ENCODE measurements around the gene ZNF778.
"Not testable (repeated sequence)": the region's sequence is repeated elsewhere in the genome, so short reads cannot be mapped to it uniquely, and the experiment has no call there.

The ZNF778 gene

DNA sequence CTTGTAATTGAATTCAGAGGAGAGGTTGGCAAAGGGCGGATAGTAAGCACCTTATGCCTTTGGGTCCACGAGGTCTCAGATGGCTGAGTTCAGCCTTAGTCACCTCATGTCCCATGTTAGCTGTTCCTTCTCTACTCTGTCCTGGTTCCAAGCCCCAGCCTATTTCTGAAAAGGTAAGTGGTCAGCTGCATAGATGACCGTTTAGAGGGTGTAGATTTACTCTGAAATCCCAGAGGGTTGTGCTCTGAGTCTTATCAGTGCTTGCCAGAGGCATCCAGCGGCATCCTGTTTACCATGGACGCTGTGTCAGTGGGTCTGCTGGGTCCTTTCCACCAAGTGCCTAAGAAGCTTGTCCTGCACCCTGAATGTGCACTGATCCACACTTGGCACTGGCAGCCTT, 1.9 kb downstream of the ZNF778 start:
- no peak for DNase-seq

DNA sequence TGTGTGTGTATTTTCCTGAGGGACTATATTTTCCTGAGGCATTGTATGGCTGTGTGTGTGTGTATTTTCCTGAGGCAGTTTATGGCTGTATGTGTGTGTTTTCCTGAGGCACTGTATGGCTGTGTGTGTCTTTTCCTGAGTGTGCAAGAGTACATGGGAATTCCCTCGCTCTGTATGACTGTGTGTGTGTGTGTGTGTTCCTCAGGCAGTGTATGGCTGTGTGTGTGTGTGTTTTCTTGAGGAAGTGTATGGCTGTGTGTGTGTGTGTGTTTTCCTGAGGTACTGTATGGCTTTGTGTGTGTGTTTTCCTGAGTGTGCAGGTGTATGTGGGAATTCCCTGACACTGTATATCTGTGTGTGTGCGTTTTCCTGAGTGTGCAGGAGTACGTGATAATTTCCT, 4.1 kb downstream of the ZNF778 start:
- no peak for DNase-seq

DNA sequence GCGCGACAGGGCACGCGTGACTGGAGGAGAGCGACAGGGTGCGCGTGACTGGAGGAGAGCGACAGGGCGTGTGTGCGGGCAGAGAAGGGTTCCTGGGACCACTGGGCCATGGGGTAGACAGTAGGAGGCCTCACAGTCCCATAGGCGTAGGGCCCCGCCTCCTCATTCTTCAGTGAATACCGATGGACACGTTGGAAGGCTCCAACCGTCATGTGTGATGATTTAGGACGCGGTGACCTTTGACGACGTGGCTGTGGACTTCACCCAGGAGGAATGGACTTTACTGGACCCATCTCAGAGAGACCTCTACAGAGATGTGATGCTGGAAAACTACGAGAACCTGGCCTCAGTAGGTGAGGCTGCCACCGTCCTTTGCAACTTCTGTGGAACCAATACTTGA, 5.4 kb downstream of the ZNF778 start:
- DNase-seq = no peak

DNA sequence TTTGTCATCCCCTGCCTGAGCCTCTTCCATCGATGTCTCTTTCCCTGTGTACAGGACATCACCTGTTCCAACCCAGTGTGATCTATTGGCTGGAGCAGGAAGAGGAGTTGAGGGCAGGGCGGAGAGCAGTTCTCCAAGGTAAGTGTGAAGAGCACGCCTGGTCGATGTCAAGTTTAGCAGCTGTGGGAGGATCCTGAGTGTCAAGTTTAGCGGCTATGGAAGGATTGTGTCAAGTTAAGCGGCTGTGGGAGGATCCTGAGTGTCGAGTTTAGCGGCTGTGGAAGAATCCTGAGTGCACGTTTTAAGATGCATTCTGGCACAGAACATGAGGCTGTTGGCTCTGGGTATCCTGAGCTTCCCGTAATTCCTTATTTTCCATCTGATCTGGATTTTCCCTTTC, 7.2 kb downstream of the ZNF778 start:
- DNase-seq = no peak

DNA sequence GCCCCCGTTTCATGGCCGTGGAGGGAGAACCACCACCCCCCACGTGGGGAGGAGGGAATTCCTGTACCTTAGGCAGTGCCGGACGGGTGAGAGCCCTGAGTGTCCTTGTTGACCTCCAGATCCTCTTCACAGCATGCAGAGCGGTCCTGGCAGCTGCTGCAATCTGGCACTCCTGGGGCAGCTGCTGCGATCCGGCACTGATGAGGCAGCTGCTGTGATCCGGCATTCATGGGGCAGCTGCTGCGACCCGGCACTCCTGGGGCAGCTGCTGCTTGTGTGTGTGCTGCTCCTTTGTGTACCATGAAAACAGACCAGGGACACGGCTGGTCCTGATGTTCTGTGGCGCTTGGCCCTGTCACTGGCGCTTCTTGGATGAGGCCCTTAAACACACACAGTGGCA, 12.8 kb downstream of the ZNF778 start:
- DNase-seq = no peak

DNA sequence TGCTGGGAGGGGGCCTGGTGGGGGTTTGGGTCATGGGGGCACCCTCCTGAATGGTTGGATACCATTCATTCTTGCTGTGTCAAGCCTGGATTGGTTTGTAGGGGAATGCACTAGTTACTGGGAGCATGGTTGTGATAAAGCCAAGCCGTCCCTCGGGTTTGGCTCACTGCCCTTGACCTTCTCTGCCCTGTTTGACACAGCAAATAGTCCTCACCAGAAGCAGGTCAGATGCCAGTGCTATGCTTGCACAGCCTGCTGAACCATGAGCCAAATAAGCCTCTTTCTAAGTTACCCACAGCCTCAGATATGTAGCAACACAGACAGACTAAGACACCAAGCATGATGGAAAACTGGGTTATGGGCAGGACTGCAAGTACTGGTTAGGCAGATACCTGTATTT, 14.6 kb downstream of the ZNF778 start:
- no peak for DNase-seq

DNA sequence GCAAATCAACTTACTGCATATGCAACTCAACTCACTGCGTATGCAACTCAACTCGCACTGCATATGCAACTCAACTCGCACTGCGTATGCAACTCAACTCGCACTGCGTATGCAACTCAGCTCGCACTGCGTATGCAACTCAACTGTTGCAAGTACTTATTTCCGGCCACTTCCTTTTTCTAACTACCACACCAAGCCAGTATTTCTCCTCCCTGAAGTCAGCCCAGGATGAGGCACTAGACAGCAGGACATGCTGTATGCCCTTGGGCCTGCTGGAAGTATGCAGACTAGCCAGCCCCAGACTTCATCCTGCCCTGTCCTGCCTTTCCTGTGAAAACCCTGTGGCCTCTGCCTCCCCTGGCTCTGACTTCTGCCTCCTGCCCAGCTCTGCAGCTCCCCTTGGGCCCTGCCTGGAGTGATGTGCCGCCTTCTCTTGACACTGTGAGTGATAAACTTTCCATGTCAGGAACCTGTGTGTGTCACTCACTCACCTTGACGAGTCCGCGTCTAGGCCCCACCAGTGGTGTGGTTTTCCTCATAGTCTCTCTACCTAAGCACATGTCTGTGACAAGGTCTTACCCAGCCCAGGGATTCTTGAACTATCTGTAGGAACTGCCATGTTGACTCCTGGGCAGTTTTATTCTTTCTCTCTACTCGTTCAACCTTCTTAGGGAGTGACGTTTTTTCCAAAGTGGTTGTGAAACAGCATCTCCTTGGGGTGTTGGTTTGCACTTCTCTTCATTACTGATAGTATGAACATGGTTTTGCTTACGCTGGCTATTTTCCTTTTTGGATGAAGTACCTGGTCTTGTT, 16.4 kb downstream of the ZNF778 start:
- no peak for DNase-seq

DNA sequence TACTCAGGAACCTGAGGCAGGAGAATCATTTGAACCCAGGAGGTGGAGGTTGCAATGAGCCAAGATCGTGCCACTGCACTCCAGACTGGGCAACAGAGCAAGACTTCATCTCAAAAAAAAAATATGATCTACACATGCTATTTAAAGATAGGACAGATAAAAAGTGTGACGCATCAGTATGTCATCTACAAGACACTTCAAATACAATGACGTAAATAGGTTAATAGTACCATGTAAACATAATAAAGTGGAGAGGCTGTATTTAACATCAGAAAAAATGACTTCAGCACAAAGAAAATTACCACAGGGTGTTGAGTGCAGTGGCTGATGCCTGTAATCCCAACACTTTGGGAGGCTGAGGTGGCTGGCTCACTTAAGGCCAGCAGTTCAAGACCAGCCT, 20.2 kb downstream of the ZNF778 start:
- DNase-seq = no peak

DNA sequence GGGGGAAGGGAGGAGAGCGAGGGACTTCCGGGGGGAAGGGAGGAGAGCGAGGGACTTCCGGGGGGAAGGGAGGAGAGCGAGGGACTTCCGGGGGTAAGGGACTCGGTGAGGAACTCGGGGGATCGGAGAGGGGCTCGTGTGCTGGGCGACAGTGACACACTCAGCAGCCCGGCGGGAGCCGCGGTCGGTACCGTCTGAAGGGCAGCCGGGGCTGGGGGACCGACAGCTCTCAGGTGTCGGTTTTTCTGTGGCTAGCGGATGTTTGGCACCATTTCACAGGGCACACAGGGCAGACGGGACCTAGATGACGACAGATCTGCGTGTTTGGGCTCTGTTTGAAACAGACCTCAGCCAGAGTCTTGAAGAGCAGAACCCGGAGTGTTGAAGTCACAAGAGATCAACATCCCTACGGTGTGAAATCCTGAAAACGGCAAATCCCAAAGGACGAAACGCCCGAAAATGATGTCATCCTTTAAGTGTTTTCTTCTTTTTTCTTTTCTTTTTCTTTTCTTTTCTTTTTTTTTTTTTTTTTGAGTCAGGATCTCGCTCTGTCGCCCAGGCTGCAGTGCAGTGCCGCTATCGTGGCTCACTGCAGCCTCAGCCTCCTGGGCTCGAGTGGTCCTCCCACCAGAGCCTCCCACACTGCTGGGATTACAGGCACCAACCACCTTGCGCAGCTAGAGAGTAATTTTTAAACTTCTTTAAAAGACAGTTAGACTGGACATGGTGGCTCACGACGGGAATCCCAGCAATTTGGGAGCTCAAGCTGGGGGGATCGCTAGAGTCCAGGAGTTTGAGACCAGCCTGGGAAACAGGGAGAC, 23.9 kb downstream of the ZNF778 start:
- DNase-seq = no peak

DNA sequence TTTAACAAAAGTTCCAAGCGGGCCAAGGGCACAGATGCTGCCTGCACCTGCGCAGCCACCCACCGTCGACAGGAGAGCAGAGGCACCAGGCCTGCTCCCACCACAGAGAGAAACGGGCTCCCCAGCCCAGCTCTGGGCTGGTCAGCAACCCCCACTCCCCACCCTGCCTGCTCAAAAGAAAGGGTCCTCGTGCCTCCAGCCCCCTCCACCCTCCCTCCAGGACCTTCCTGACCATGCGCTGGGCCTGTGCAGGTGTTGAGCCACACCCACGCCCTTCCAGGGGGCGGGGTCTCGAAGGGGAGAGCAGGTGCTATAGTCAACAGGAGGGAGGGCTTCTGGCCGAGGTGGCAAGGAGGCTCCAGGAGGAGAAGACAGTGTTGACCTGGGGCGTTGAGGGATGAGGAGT, 25.3 kb downstream of the ZNF778 start:
- no peak for DNase-seq

DNA sequence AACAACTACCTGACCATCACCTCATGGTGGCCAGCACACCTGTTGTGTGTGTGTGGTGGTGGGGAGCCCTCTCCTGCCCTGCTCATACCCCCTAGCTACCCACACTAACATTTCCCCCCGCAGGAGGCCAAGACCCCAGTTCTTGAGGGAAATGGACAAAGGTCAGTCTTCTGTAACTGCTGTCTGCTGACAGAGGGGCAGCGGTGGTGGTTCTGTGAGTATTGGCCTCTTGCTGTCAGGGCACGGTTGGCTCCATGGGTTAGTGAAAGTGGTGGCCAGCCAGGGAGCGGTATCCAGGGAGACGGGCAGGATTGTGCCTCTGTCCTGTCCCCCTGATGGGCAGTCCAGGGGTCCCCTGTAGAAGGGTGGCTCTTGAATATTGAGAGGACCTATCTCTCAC, 26.2 kb downstream of the ZNF778 start:
- DNase-seq = no peak

DNA sequence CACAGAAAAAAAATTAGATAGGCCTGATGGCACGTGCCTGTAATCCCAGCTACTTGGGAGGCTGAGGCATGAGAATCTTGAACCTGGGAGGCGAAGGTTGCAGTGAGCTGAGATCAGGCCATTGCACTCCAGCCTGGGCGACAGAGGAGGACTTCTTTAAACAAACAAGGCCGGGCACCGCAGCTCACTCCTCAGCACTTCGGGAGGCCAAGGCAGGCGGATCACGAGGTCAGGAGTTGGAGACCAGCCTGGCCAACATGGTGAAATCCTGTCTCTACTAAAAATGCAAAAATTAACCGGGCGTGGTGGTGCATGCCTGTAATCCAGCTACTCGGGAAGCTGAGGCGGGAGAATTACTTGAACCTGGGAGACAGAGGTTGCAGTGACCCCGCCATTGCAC, 26.8 kb downstream of the ZNF778 start:
- DNase-seq = not testable (repeated sequence)

DNA sequence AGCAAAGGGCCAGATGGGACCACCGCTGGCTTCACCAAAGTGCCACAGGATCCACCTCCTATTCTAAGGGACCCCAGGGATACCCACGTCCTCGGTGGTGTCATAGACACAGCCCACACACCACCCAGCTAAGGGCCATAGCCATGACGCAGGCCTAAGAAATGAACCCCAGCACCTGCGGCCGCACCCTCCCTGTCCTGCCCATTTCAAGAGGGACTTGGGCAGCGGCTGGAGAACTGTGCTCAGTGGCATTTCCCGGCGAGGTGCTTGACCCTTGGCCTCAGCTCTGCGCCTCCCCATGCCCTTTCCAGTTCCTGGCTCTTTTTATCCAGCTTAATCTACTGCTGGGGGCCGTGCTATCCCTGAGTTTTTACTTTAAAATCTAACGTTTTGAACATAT, 27.3 kb downstream of the ZNF778 start:
- DNase-seq = no peak

DNA sequence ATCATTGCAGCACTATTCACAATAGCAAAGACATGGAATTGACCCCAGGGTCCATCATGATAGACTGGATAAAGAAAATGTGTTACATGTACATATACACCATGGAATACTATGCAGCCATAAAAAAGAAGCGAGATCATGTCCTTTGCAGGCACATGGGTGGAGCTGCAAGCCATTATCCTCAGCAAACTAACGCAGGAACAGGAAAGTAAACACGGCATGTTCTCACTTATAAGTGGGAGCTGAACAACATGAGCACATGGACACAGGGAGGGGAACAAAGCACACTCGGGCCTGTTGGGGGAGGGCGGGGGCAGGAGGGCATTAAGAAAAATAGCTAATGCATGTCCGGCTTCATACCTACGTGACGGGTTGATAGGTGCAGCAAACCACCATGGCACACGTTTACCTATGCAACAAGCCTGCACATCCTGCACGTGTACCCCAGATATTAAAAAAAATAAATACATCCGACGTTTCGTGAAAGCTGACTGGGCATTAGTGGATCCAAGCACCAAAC, 28.9 kb downstream of the ZNF778 start:
- DNase-seq = no peak

DNA sequence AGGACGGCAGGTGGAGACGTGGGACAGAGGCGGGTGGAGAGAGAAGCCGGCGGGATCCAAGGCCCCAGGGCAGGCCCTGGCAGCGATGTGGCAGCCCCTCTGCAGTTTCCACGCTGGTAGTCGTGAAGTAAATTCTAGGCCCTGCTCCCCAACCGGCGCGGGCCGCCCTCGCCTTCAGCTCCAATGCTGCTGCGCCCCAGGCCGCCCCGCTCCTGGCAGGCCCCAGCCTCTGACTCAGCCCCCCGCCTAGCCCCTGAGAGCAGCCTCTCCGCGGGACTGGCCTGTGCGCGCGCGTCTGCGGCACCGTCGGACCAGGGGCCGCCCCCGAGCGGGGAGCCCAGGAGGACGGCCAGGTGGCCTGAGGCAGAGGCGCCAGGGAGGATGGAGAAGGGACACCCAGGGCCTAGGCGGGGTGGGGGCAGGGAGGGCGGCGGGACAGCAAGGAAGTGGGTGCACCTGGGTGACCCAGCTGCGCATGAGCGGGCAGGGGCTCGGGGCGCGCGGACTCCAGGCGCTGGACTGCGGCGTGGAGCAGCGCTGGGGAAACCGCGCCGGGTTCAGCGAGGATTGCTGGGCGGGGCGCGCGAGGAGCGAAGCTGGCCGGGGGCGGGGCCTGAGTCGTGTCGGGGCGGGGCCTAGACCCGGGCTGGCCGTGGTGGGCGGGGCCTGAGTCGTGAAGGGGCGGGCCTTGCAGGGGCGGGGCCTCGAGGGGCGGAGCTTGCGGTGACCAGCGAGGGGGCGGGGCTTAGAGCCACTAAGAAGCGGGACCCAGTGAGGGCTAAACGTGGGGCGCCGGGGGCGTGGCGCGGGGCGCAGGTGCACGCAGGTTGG, 29.6 kb downstream of the ZNF778 start:
- no peak for DNase-seq

DNA sequence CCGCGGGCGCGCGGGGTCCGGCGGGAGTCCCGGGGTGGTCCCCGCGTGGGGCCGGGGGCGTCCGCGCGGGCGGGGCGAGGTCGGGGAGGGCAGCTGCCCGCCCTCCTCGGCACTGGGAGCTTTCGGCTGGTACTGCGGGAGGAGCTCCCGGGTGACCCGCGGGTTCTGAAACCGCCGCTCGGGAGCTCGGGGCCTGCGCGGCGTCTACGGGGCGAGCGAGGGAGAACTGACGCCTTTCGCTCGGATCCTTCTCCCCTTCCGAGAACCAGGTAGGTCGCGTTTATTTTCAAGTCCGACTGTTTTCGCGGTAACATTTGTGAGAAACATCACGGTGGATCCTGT, 30.2 kb downstream of the ZNF778 start:
- not testable (repeated sequence) for DNase-seq

DNA sequence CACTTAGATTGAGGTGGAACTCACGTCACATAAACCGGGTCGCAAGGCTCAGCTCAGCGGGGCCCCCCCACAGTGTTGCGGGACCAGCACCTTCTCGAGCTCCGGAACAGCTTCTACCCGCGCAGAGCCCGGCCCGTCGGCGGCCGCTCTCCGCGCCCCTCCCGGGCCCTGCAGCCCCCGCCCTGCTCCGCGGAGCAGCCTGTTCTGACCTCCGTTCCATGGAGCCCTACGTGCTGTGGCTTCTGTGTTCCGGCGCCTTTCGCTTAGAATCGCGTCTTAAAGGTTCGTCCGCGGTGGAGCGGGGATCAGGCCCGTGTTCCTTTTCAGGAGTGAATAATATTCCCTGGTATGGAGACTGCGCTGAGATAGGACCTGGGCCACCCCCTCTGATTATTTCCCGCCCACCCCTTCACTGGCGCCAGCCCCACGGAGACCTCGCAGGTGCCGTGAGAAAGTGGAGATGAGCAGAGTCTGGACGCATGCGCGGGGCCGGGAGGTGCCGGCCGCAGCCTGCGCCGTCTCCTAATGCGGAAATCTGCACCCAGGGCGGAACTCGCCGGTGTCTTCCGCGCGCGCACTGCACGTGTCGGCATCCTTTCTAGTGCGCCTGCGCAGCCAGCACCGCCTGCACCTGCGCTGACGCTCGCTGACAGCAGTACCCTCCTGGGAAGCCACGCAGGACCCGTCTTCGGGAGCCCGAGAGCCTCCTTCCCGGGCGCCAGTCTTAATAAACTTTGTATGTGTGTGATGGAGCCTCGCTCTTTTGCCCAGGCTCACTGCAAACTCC, 30.9 kb downstream of the ZNF778 start:
- DNase-seq = no peak

DNA sequence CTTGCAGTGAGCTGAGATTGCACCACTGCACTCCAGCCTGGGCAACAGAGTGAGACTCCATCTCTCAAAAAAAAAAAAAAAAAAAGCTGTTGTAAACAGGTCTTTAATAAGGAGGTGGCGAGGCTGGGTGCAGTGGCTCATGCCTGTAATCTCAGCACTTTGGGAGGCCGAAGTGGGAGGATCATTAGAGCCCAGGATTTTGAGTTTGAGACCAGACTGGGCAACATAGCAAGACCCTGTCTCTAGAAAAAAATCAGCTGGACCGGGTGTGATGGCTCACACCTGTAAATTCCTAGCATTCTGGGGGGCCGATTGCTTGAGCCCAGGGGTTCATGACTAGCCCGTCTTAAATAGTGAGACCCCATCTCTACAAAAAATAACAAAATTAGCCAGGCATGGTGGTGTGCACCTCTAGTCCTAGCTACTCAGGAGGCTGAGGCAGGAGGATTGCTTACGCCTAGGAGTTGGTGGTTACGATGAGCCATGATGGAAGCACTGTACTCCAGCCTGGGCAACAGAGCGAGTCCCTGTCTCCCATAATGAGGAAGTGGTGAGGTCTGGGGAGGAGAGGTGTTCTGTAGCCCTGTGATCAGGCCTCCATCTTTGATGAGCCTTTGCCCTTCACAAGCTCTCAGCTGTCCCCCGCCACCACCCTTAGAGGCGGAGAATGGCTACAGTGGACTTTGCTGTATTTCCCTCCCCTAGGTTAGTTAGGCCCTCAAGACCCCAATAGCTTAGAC, 36.2 kb downstream of the ZNF778 start:
- no peak for DNase-seq

DNA sequence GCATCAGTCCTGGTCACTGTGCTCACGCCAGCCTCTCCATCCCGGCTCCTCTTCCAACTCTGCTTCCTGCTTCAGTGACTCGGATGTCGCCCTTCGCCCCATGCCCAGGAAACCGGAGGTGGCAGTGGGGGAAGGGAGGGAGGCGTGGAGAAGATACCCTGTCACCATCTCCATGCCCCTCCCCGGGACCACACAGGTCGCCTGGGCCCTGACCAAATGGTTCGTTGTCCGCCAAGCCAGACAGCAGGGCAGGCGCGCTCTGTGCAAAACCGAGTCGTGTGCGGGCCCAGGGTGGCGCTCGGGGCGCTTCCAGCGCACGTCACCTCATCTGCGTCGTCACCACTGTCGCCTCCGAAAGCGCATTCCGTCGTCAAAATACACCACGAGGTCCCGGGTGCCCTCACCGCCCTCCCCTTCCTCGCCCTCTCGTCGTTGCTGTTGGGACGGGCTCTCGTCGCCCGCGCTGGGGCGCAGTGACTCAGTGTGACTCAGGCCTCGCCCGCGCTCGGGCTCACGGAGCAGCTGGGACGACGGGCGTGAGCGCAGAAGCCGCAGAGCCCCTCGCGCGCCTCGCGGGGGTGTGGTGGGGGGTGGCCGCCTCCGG, 39.2 kb downstream of the ZNF778 start:
- no peak for DNase-seq

DNA sequence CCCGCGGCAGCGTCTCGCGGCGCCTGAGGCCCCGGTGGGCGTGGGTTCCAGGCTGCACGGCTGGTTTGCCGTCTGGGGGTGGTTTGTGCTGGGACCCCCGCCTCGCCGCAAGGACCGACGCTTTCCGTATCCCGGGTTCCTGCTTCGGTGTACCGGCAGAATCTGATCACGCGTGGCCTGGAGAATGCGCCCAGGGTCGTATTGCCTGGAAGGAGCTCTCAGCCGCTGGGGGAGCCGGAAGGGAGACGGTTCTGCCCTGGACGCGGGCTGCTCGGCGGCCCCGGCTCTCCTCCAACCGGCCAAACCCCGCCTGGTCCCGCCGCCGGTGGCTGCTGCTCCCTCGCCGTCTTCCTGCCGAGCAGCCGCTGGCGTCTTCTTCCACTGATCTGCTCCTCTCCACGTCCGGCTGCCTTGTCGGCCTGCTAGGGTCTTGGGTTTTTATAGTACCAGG, 39.8 kb downstream of the ZNF778 start:
- DNase-seq = no peak

DNA sequence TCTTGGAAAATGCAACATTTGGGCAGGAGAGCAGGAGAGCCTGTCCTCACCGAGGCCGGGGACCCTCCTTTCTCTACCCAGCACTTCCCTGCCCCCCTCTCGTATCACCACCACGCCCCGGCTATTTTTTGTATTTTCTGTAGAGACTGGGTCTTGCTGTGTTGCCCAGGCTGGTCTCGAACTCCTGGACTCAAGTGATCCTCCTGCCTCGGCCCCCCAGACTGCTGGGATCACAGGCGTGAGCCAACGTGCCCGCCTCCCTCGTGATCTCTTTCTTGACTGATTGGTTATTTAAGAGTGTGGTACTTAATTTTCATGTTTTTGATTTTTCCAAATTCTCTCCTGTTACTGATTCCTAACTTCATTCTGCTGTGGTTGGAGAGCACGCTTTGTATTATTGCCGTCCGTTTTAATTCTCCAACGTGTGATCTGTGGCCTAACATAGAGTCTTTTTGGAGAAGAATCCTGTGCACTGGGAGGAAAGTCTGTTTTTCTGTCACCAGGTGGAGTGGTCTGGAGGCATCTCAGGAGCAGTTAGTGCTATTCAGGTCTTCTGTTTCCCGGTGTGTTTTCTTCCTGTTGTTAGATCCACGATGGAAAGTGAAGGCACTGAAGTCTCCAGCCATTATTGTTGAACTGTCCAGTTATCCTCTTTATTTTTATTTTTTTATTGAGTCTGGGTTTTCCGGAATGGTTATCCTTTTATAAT, 40.4 kb downstream of the ZNF778 start:
- DNase-seq = no peak

Measured in NCI-H1105 (cell line).